GM18861 (cell line): ENCODE data around the gene BORCS8.
"Not testable (repeated sequence)": the region's sequence is repeated elsewhere in the genome, so short reads cannot be mapped to it uniquely, and the experiment has no call there.

Source experiments
- ATAC-seq: cut with Tn5 transposase; IDR thresholded peaks from one replicate; pipeline ENCODE4 v1.9.1; 2021; ENCODE audit not compliant: unreplicated experiment

Gene BORCS8

DNA sequence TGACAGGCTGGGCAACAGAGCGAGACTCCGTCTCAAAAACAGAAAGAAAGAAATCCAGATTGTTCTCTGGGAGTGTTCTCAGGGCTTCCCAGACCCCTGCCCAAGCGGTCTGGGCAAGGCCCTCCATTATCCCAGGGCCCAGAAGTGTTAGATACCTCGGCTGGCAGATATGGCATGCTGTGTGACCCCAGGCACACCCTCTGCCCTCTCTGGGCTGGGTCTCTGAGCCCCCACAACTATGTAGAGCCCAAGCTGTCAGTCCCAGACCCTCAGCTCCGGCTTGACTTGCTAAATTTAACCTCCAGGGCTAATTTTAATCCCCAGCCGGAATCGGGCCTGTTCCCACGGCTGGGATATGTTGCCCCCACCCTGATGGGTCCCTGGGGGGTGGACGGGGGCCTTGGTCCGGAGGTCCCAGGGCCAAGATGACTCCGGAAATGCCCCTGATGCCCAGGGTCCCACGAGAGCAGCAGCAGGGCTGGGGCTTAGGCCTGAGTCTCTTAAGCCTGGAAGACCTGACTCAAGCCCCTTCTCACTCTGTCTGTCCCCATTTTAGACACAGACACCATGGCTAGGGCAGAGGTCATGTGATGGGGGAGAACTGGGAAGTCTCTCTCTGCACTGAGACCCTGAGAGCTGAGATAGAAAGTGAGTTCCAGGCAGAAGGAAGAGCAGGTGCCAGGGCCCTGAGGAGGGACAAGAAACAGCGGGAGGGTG lies 39.1 kb downstream of the BORCS8 start:
- ATAC-seq, result no peak

DNA sequence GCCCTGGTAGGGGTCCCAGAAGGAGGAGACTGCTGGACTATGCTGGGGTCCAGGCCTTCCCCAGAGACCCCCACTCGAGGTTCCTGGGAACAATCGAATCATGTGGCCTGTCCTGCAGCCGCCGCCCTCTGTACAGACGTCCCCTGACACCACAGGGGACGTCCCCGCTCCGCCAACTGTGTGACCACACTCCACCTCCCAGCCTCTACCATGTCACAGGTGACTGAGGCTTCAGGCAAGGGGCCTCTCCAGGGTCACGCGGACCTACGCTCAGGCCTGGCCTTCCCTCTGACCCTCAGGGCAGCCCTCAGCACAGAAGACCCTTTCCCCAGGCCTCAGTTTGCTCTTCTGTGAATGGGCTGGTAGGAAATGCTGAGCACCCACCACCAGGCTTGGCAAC lies 40.5 kb downstream of the BORCS8 start:
- ATAC-seq, result peak; percentile 51

DNA sequence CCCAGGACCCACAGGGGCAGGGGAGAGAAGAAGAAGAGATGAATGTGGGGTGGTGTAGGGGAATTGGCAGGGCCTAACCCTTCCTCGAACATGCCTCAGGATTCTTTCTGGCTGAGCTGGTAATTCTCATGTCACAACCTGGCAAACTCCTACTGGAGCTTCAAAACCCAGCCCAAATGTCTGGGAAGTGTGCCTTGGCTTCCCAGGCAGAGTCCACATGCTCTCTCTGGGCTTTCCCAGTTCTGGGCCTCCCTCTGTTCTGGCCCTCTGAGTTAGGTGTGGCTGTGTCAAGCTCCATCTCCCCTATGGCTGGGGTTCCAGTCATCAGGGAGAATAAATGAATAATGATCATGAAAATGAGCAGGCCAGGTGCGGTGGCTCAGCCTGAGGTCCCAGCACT lies 42.5 kb downstream of the BORCS8 start:
- no peak for ATAC-seq

DNA sequence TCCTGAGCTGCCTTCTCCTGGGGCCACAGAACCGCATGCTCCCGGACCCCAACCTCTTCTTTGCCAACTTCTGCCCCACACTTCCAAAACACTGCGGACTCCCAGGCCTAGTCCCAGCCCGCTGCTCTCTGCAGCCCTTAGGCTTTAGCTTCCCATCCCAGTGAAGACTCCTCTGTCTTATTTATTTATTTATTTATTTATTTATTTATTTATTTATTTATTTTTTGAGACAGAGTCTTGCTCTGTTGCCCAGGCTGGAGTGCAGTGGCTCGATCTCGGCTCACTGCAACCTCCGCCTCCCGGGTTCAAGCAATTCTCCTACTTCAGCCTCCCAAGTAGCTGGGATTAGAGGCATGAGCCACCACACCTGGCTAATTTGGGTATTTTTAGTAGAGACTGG lies 43.4 kb downstream of the BORCS8 start:
- ATAC-seq, result not testable (repeated sequence)

DNA sequence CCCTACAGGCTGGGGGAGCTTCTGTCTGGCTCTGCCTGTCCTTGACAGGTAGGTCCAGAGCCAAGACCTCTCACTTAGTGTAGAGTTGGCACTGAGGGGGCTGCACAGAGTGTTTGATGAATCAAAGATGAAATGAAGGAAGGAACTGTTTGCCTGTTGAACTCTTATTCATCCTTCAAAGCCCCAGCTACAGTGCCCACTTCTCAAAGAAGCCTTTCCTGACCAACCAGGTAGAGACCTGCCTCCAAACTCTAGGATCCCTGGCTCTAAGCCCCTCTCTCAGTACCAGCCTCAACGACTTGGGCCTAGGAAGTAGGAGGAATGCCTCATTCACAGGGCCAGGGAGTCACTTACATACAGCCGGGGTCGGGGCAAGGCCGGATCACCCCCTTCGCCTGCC lies 44.6 kb downstream of the BORCS8 start:
- no peak for ATAC-seq

DNA sequence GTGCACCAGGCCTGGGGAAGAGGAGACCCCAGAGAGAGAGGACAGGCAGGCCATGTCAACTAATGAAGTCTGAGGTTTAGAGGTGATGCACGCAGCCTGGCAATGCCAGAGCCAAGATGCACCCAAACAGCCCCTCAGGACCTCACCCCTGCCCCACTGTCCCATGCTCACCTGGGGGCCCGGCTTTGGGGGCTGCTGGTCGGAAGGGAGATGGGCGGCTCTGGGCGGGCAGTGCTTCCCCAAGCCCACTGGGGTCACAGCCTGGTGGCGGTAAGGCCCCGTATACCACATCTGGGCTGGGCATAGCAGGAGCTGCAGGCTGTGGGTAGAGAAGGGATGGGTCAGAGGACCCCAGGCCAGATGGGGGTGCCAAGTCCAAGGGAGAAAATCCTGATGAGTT lies 45.1 kb downstream of the BORCS8 start:
- no peak for ATAC-seq

DNA sequence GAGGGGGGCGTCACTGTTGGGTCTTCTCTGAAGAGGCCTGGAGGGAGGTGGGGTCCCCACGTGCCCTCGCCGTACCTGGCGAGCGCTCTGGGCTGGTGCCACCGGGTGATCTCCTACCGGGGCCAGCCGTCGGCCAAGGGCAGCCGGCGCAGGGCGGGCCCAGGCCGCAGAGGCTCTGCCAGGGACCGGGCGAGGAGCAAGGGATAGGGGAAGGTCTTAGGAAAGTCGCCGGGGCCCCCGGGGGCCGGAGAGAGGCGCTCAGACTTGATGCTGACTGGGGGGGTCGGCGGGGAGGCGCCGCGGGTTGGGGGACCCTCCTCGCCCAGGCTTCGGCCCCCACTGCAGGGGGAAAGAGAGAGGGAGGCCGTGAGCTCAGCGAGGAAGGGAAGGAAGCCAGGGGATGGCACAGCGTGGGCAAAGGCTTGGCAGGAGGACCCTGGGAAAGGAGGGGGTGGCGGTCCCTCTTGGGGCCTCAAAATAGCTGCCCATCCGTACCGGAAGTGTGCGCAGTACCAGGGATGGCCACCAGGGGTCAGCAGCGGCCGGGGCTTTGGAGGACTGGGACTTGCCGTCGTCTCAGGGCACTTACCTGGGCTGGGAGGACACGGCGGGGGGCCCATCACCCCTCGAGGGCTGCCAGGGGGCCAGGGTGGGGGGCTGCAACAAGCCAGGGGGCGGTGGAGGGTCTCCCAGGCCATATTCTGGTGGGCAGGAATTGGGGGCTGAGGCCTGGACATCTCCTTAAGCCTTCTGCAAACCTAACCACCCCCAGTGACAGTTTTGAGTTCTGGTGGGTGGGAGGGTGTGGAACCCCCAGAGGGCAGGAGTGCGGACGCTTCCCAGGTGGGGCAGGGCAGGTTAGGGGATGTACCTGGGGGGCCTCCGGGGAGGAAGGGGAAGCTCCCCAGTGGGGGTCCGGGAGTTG lies 46.0 kb downstream of the BORCS8 start:
- ATAC-seq, result no peak

DNA sequence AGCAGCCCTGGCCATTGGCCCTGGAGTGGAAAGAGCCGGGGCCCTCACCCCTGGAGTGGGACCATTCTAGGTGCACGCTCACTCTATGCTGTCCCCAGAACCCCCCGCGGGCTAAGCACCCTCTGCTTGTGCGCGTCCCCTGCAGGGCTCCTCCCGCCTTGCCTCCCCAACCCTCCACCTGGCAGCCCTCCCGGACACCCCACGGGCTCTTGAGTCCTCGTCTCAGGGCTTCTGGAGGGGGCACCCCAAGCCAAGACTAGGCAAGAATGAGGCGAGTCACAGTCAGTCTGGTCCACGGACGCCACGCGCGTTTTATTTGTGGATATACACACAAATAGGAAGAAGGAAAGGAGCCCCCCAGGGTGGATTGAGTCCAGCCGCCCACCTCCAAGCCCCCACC lies 46.7 kb downstream of the BORCS8 start:
- no peak for ATAC-seq

DNA sequence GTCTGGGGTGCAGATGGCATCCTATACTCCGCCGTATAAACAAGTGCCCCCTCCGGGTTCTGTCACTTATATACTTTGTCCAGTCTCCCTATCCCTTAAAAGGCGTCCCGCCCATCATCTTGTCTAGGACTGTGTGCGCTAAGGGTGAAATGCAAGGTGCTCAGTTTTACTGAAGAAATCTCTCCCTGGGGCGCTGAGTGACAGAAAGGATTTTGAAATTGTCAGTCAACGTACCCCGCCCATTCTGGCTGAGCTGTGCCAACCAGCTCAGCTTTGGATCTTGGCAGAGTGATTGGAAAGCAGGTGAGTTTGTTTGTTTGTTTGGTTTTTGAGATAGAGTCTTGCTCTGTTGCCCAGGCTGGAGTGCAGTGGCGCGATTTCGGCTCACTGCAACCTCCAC lies 49.6 kb downstream of the BORCS8 start:
- ATAC-seq, result no peak

DNA sequence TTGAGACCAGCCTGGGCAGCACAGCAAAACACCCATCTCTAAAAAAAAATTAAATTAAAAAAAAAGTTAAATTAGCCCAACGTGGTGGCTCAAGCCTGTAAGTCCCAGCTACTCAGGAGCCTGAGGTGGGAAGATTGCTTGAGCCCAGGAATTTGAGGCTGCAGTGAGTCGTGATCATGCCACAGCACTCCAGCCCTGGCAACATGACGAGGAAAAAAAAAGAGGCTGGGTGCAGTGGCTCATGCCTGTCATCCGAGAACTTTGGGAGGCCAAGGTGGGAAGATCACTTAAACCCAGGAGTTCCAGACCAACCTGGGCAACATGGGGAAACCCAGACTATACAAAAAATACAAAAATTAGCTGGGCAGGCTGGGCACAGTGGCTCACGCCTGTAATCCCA lies 51.5 kb downstream of the BORCS8 start:
- ATAC-seq, result no peak

DNA sequence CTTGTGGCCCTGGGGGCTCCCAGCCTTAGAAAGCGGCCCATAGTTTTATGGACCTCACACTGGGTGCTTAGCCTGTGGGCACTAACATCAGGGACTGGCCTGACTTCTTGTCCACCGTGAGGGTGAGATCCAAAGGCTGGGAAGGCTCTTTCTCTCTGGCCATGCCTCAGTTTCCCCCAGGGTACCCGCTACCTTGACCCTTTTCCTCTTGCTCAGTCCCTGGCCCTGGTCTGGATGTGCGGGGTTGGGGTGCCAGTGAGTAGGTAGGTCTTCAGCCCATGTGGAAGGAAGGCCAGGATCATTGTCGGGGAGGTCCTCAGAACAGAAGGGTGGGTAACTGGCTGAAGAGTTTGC lies 52.1 kb downstream of the BORCS8 start:
- ATAC-seq, result no peak

DNA sequence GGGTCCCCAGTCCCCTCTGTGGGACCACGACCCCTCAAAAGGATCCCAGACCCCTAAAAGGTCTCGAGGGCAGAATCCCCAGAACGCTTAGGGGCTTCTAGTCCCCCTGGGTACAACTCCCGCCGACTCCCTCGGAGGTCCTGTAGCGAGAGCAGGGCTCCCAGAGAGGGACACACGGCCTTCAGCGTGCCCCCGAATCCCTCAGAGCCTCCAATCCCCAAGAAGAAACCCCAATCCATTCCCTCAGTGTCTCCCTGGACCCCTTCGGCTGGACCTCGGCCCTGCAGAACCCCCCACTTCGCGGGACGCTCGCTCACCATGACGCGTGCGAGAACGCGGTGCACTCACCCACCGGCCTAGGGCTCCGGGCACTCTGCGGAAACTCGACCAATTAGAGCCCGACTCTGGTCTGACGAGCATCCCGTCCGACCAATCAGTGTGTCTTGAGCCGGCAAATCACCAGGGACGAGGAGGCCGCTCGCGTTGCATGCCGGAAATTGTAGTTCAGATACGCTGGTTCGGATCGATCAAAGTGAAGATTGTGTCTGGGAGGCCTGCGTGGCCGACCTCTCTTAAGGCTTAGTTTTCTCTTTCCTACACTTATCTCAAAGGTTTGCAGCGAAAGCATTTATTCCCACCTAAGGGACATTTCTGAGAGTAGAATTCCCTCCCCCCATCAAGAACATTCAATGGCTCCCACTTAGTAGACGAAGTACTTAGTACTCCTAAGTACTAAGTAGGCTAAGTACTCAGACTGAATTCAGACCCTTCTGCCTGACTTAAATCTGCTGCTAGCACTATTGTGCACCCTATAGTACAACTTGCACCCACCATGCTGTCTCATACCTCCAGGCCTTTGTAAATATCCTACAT lies 53.6 kb downstream of the BORCS8 start, which contains the start of gene TMEM161A:
TSS of gene TMEM161A (minus strand) at position 370 of the 873 bp plus-strand sequence. CDS start at position 320, 50 bp downstream.
- peak; percentile 93 for ATAC-seq

DNA sequence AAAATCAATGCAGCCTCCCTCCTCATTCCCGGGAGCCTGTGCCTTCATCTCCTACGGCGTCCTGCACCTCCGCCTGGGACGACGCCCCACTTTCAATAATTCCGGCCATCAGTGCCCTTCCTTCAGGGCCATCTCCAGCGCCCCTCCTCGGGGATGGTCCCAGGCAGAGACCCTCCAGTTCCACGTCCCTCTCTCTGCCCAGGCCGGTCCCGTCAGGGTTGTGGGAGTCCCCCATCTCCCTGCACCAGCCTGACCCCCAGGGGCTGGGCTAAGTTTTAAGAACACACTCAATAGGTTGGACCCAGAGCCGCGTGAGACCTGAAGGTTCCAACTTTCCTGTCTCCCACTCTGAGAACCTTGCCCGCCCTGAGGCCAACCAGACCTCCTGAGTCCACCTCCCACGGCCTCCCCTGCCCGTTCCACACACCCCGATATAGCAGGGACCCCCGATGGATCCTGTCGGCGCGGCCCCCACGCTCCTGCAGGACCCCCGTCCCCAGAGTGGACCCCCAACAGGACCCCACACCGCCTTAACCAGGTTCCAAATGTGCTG lies 54.3 kb downstream of the BORCS8 start:
- ATAC-seq, result no peak

DNA sequence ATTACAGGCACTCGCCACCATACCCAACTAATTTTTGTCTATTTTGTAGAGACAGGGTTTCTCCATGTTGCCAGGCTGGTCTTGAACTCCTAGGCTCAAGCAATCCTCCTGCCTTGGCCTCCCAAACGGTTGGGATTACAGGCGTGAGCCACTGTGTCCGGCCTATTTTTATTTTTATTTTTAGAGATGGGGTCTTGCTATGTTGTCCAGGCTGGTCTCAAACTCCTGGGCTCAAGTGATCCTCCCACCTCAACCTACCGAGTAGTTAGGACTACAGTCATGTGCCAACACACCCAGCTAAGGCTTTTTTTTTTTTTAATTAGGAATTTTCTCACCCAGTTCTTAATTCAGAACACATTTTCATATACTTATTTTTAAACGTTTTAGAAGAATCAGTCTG lies 56.2 kb downstream of the BORCS8 start:
- ATAC-seq, result not testable (repeated sequence)

DNA sequence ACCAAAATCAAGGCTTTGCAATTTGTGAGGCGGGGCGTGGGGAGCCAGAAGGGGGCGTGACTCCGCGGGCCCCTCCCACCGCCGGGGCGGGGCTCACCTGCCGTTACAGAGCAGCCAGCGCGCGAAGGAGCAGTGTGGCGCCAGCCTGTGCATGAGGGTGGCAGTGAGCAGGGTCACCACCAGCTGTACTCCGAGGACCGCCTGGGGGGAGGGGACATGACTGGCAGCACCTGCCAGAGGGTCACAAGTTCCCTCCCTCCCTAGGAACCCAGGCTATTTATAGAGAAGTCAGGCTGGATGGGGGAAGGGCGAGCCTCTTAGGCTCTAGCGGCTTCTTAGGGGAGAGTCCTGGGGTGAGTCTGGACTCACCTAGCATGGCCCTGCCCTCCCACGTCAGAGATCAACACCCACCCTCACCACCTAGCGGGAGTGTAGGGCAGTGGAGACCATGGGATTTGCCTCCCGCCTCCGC lies 57.2 kb downstream of the BORCS8 start:
- ATAC-seq, result no peak

DNA sequence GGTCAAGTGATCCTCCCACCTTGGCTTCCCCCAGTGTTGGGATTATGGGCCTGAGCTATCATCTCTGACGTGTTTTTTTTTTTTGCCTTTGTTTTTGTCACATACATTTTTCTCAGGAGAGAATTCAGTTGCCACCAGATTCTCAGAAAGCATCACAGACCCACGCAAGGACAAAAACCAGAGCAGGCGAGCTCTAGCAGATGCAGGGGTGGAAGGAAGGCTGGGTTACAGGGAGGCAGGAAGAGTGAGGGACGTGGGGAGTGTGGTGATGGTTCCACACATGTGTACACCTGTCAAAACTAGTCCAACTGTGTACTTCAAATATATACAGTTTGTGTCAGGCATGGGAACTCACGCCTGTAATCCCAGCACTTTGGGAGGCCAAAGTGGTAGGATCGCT lies 58.0 kb downstream of the BORCS8 start:
- ATAC-seq, result no peak

DNA sequence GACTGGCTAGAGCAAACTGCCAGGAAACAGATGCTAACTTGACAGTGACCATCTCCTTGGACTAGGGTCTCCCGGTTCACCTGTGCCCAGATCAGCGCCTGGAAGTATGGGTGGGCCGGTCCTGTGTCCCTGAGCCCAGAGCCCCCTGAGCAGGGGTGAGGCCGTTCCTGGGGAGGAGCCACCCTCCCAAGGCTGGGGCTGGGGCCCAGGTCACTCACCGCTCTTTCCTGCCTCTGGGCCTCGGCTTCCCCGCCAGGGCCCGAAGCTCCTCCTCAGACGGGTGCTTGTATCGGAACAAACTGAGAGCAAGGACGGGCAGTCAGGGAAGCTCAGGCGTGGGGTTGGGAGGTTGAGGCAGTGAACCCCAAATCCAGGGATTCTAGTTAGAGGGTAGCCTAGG lies 59.0 kb downstream of the BORCS8 start:
- no peak for ATAC-seq

DNA sequence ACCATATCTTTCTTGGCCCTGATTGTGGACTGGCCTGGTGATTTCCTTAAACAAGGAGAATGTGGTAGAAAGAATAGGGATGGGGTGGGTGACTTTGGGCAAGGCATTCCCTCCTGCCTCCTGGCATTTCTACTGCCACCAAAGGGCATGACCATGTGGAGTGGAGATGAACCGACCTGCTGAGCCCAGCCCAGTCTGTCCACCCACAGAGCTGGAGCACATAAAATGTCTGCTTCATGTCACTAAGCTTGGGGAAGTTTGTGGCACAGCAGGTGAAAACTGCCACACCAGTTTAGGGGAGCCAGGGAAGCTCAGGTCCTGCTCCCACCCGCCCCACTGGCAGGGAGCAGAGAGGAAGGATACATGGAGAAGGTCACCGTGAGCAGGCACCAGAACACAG lies 60.0 kb downstream of the BORCS8 start:
- ATAC-seq, result no peak
